Brain microvascular endothelial cell (primary cell): Measurements from ENCODE around the gene ZNF84.

Experiments used
- DNase-seq: peaks from one replicate; pipeline ENCODE4 v3.0.0-alpha.2; 2020
- H3K27ac ChIP-seq: fragments of 250-450 bp; sonication (Bioruptor Pico); 2 replicates; pipeline ENCODE4 v1.5.1; 2020; ENCODE audit warnings: mild to moderate bottlenecking, moderate library complexity
- H3K27me3 ChIP-seq: fragments of 250-450 bp; sonication (Bioruptor Pico); replicated peaks from 2 replicates; pipeline ENCODE4 v1.5.1; 2020; ENCODE audit warnings: mild to moderate bottlenecking
- H3K36me3 ChIP-seq: fragments of 250-450 bp; sonication (Bioruptor Pico); replicated peaks from 2 replicates; pipeline ENCODE4 v1.5.1; 2020; ENCODE audit warnings: mild to moderate bottlenecking
- H3K4me3 ChIP-seq: 2 replicates; pipeline ENCODE4 v1.5.1; 2011; ENCODE audit warnings: low read depth, mild to moderate bottlenecking, control low read depth, low read length, moderate library complexity
- in situ Hi-C: cut with HindIII; loops from 2 replicates; pipeline ENCODE4 v1.10.0; 2017; ENCODE audit warnings: low sequenced_read_pairs, low pct_ligation_motif_present
- TF ChIP-seq, protein P1 (sequence below): IDR thresholded peaks from 2 replicates; pipeline ENCODE4 v1.5.1; 2011; ENCODE audit warnings: low read depth, mild to moderate bottlenecking, moderate library complexity, low read length, control low read depth, inconsistent platforms; ENCODE audit errors: missing control alignments

ZNF84 gene

DNA sequence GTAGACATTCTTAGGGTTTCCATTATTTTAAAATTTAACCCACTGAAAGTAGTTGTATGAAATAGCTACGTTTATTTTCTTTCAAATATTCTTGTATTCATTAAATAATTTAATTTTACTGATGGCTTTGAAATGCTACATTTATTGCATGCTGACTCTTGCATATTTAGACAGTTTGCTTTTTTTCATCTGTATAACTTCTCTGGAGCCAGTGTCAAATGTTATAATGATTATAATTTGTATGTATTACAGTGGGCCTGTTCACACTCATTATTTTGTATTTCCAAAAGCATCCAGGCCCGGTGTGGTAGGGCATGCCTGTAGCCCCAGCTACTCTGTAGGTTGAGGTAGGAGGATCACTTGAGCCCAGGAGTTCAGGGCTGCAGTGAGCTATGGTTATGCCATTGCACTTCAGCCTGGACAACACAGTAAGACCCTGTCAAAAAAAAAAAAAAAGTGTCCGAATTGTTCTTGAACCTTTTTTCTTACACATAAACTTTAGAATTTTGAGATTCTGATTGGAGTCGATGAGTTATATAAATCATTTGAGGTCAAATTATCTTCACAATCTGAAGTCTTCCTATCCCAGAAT, 905 bp downstream of the ZNF84 start:
- in situ Hi-C loops: no loop called here
- Histone ChIP-seq H3K4me3 (peak overlapping the region; percentile 72), H3K27me3 (no peaks in the 10 kb centered on the region), H3K27ac (no peak overlapping the region), H3K36me3 (peaks cover 19% of the 10 kb centered on the region)
- TF ChIP-seq, protein P1, sequence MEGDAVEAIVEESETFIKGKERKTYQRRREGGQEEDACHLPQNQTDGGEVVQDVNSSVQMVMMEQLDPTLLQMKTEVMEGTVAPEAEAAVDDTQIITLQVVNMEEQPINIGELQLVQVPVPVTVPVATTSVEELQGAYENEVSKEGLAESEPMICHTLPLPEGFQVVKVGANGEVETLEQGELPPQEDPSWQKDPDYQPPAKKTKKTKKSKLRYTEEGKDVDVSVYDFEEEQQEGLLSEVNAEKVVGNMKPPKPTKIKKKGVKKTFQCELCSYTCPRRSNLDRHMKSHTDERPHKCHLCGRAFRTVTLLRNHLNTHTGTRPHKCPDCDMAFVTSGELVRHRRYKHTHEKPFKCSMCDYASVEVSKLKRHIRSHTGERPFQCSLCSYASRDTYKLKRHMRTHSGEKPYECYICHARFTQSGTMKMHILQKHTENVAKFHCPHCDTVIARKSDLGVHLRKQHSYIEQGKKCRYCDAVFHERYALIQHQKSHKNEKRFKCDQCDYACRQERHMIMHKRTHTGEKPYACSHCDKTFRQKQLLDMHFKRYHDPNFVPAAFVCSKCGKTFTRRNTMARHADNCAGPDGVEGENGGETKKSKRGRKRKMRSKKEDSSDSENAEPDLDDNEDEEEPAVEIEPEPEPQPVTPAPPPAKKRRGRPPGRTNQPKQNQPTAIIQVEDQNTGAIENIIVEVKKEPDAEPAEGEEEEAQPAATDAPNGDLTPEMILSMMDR: no peak
- DNase-seq: no peak

DNA sequence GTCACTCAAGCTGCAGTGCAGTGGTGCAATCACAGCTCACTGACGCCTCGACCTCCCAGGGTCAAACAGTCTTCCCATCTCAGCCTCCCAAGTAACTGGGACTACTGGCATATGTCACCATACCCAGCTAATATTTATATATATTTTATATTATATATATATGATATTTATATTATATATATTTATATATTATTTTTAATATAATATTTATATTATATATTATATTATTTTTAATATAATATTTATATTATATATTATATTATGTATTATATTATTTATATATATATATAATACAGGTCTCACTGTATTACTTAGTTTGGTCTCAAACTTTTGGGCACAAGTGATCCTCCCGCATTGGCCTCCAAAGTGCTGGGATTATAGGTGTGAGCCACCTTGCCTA, 9.4 kb downstream of the ZNF84 start:
- Histone ChIP-seq H3K27me3 (no peaks in the 10 kb centered on the region), H3K27ac (no peak overlapping the region), H3K4me3 (no peak overlapping the region), H3K36me3 (peaks cover 74% of the 10 kb centered on the region)
- DNase-seq: no peak
- in situ Hi-C loops: no loop called here
- TF ChIP-seq, protein P1: no peak

DNA sequence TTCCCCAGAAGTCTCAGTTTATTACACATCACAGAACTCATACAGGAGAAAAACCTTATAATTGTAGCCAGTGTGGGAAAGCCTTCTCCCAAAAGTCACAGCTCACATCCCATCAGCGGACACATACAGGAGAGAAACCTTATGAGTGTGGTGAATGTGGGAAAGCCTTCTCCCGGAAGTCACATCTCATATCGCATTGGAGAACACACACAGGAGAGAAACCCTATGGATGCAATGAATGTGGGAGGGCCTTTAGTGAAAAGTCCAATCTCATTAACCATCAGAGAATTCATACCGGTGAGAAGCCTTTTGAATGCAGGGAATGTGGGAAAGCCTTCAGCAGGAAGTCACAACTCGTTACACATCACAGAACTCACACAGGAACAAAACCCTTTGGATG, 20.1 kb downstream of the ZNF84 start:
- no peak for DNase-seq
- no peaks in the 10 kb centered on the region for H3K27me3 ChIP-seq
- no peak overlapping the region for H3K27ac ChIP-seq
- H3K4me3 ChIP-seq: no peak overlapping the region
- peaks cover 41% of the 10 kb centered on the region for H3K36me3 ChIP-seq
- in situ Hi-C loops: no loop called here
- TF ChIP-seq, protein P1: no peak

DNA sequence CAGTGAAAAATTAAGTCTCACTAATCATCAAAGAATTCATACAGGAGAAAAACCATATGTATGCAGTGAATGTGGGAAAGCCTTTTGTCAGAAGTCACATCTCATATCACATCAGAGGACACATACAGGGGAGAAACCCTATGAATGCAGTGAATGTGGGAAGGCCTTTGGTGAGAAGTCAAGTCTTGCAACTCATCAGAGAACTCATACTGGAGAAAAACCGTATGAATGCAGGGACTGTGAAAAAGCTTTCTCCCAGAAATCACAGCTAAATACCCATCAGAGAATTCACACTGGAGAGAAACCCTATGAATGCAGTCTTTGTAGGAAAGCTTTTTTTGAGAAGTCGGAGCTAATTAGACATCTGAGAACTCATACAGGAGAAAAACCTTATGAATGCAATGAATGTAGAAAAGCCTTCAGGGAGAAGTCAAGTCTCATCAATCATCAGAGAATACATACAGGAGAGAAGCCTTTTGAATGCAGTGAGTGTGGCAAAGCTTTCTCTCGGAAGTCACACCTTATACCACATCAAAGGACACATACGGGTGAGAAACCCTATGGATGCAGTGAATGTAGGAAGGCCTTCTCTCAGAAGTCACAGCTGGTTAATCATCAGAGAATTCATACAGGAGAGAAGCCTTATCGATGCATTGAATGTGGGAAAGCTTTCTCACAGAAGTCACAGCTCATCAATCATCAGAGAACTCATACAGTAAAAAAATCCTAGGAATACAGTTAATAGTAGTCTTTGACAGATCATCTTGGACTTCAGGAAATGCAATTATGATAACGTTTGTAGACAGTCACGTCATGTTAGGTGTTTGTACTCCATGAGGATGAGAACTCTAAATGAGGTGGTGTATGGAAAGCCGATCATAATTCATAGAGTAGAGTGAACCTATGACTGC, 21.1 kb downstream of the ZNF84 start:
- Histone ChIP-seq H3K27ac (no peak overlapping the region), H3K27me3 (no peaks in the 10 kb centered on the region), H3K4me3 (no peak overlapping the region), H3K36me3 (peaks cover 33% of the 10 kb centered on the region)
- TF ChIP-seq, protein P1: no peak
- in situ Hi-C loops: no loop called here
- no peak for DNase-seq

DNA sequence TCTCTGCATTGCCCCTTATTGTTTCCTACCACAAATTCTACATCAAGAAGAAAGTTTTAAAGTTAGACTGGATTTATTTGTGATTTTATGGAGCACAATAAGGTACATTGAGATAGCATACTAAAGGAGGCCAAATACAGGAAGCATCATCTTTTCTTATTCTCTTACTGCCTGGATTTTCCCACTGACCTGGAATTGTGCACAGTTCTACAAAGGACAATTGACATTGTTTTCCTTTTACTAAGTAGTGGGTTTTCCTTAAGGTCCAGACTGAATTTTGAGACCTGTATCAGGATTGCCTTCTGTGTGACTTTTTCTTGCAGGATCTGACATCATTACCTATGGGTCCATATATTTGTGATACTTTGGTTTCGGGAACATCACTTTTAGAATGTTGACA, 24.6 kb downstream of the ZNF84 start:
- DNase-seq: no peak
- TF ChIP-seq, protein P1: no peak
- no peaks in the 10 kb centered on the region for H3K27me3 ChIP-seq
- H3K36me3 ChIP-seq: peaks cover 17% of the 10 kb centered on the region
- no peak overlapping the region for H3K4me3 ChIP-seq
- in situ Hi-C loops: no loop called here
- H3K27ac ChIP-seq: no peak overlapping the region
